ES-I3 (cell line): ENCODE data around the gene SUSD1.
"Not testable (repeated sequence)": the region's sequence is repeated elsewhere in the genome, so short reads cannot be mapped to it uniquely, and the experiment has no call there.

Source experiments
- H3K36me3 ChIP-seq: 2 replicates; pipeline ENCODE4 v1.6.1; 2013; ENCODE audit warnings: mild to moderate bottlenecking, low read length, control low read depth, moderate library complexity; ENCODE audit not compliant: insufficient read depth
- H3K4me1 ChIP-seq: 2 replicates; pipeline ENCODE4 v1.6.1; 2013; ENCODE audit warnings: mild to moderate bottlenecking, control low read depth, low read length; ENCODE audit not compliant: insufficient read depth
- H3K9ac ChIP-seq: 2 replicates; pipeline ENCODE4 v1.6.1; 2013; ENCODE audit warnings: low read depth, mild to moderate bottlenecking, low read length, moderate library complexity
- H3K9me3 ChIP-seq: 2 replicates; pipeline ENCODE4 v1.6.1; 2013; ENCODE audit warnings: mild to moderate bottlenecking, low read length, moderate library complexity; ENCODE audit not compliant: control insufficient read depth, insufficient read depth

The SUSD1 gene

GRCh38 chr9:112130347-112130746 is 44.8 kb downstream of the SUSD1 start:
- no peaks in the 10 kb centered on the region for H3K36me3 ChIP-seq

DNA sequence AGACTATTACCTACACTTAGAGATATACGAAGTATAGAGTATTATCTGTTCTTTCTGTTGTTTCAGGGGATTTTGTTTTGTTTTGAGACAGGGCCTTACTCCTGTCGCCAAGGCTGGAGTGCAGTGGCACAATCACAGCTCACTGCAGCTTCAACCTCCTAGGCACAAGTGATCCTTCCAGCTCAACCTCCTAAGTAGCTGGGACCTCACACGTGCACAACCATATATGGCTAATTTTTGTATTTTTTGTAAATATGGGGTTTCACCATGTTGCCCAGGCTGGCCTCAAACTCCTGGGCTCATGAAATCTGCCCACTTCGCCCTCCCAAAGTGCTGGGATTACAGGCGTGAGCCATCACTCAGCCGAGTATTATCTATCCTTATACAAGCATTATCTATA is 45.9 kb downstream of the SUSD1 start:
- peaks cover 8% of the 10 kb centered on the region for H3K9me3 ChIP-seq
- H3K9ac ChIP-seq = no peak overlapping the region
- H3K4me1 ChIP-seq = peaks cover 9% of the 10 kb centered on the region
- no peaks in the 10 kb centered on the region for H3K36me3 ChIP-seq

More at GRCh38 chr9:112130347-112130746, 44.8 kb downstream of the SUSD1 start:
- no peak overlapping the region for H3K9ac ChIP-seq
- H3K4me1 ChIP-seq = peaks cover 9% of the 10 kb centered on the region
- peaks cover 8% of the 10 kb centered on the region for H3K9me3 ChIP-seq

GRCh38 chr9:112128399-112128798 is 46.7 kb downstream of the SUSD1 start:
- H3K9me3 ChIP-seq, H3K36me3 ChIP-seq, H3K9ac ChIP-seq, H3K4me1 ChIP-seq: not testable (repeated sequence)

DNA sequence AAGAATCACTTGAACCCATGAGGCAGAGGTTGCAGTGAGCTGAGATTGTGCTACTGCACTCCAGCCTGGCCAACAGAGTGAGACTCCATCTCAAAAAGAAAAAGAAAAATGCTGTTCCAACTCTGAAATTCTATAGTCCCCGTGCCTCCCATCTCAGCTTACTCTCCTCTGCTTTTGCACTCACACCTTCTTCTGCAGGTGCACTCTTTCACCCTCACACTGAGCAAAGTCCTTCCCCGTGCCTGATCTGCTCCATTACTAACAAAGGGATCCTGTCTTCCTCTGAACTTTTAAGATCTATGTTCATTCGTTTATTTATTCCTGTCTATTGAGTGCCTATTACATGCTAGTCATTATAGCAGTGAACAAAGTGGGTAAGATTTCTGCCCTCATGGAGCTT is 47.8 kb downstream of the SUSD1 start:
- H3K4me1 ChIP-seq = peaks cover 9% of the 10 kb centered on the region
- no peak overlapping the region for H3K9ac ChIP-seq
- no peaks in the 10 kb centered on the region for H3K36me3 ChIP-seq
- no peaks in the 10 kb centered on the region for H3K9me3 ChIP-seq

DNA sequence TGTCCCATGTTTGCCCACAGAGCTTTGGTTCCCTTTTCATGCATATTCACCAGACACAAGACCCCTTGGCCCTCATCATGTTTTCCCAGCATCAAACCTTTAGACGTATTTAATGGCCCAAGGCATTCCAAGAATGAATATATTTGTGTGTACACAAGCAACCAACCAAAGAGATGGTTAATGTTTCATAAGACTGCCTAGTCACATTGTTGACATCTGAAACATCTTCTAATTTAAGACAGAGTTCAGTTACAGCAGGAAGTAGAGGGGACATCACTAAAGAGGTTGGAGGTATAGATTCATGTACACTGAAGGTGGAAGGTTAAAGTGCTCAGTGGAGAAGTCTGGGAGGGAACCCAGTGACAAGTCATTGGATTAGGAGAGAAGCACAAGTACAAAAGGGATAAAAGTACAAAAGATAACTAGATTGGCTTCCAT is 49.1 kb downstream of the SUSD1 start:
- H3K36me3 ChIP-seq = no peaks in the 10 kb centered on the region
- H3K9ac ChIP-seq = no peak overlapping the region
- peaks cover 1% of the 10 kb centered on the region for H3K4me1 ChIP-seq
- no peaks in the 10 kb centered on the region for H3K9me3 ChIP-seq

DNA sequence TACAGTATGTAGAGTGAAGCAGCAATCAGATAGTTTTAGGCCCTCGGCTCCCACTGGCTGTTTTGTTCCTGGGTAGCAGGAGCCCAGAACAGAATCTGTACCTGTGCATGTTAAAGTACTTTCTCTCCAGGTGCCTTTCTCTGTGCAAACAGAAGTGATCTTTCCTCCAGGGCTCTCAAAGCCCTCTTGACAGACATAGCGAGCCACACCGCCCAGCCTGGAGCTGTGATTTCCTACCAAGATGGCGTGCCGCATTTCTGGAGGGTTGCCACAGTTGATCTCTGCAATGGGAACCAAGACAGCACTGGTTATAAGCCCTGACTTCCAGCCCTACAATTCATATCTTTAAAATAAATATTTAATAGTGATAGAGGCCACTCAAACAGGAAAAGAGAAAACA is 50.9 kb downstream of the SUSD1 start:
- Histone ChIP-seq H3K4me1 (no peaks in the 10 kb centered on the region; the same call in 1 of the 2 replicates), H3K9me3 (no peaks in the 10 kb centered on the region), H3K36me3 (no peaks in the 10 kb centered on the region), H3K9ac (no peak overlapping the region)

DNA sequence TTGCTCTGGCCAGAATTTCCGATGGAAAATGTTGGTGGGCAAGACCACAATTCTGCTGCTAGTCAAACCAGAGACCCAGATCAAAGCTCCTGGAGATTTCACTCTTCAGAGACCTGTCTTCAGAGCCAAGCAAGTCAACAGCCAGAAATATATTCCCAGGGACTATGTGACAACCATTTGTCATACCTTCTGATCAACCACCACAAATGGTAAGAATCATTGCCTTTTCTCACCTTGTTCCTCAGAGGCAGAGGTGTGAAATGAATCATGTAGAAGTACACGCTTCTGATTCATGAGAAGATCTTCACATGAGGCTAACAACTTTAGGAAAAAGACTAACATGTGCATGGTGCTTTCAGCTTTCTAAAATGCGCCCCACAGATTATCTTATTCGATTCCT is 53.5 kb downstream of the SUSD1 start:
- H3K9ac ChIP-seq = no peak overlapping the region
- no peaks in the 10 kb centered on the region; the same call in 1 of the 2 replicates for H3K4me1 ChIP-seq
- no peaks in the 10 kb centered on the region for H3K36me3 ChIP-seq
- no peaks in the 10 kb centered on the region for H3K9me3 ChIP-seq

GRCh38 chr9:112120439-112120925 is 54.6 kb downstream of the SUSD1 start:
- no peaks in the 10 kb centered on the region for H3K9me3 ChIP-seq
- no peak overlapping the region for H3K9ac ChIP-seq
- no peaks in the 10 kb centered on the region; the same call in 1 of the 2 replicates for H3K4me1 ChIP-seq
- no peaks in the 10 kb centered on the region for H3K36me3 ChIP-seq

DNA sequence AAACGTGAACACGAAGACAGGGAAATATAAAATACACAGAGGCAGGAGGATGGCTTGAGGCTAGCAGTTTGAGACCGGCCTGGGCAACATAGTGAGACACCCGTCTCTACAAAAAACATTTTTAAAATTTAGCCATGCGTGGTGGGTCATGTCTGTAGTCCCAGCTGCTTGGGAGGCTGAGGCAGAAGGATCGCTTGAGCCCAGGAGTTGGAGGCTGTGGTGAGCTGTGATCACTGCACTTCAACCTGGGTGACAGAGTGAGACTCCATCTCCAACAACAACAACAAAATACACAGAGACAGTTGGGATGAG is 55.1 kb downstream of the SUSD1 start:
- Histone ChIP-seq H3K9ac (no peak overlapping the region), H3K36me3 (no peaks in the 10 kb centered on the region), H3K9me3 (no peaks in the 10 kb centered on the region), H3K4me1 (no peaks in the 10 kb centered on the region; the same call in 1 of the 2 replicates)

- H3K4me1 ChIP-seq = no peaks in the 10 kb centered on the region; the same call in 1 of the 2 replicates
- H3K9me3 ChIP-seq = no peaks in the 10 kb centered on the region
- H3K36me3 ChIP-seq = no peaks in the 10 kb centered on the region
- no peak overlapping the region for H3K9ac ChIP-seq
These were observed 55.7 kb downstream of the SUSD1 start for GRCh38 chr9:112119225-112120029.

DNA sequence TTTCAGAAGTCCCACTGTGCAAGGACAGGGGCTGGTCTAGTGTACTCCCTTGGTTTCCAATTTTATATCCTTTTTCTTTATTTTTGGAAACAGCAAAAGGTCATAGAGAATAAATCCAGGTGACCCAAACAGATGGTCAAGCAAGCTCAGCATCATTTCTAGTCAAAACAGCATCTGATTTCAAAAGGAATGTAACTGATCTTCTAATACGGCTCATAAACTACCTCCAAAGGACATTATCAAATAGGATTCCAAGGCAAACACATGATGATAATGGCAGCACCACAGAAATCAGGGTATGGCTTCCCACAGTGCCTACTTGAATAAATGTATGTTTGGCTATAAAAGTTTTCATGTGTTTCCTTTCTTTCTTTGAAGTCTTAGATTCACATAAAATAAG is 57.1 kb downstream of the SUSD1 start:
- Histone ChIP-seq H3K9me3 (no peaks in the 10 kb centered on the region), H3K9ac (no peak overlapping the region), H3K4me1 (peaks cover 4% of the 10 kb centered on the region; the same call in 1 of the 2 replicates), H3K36me3 (no peaks in the 10 kb centered on the region)

DNA sequence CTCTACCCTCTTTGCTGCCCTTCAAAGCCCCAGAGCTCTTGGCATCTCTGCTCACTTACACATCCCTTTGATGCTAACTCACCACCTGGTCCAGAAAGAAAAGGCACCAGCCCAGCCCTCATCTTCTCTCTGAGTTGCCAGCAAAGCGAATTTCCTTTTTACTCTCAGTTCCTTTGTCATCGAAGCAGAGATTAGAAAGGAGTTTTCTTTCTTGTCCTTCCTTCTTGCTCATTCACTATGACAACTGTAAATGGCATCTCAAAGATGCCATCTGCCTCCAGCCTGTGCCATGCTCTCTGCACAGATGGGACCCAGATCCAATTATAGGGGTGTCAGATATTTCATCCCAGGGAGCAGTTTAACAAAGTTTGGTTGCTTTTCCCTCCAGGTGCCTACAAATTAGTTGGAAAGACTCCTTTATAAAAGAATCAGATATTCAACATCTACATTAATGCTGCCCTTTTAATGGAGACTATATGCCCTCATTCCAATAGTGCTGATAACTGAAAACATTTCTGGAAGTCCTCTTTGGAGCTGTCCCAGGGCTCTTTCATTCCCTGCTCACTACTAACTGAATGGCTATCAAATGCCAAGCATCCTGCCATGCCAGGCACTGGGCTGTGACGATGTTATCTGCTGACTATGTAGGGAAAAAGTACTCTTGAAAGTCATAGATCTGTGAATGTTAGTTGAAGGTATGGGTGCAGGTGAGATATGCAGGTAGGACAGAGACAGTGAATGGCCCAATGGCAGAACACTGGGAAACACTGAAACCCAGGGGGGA is 58.9 kb downstream of the SUSD1 start:
- Histone ChIP-seq H3K4me1 (peaks cover 4% of the 10 kb centered on the region; the same call in 1 of the 2 replicates), H3K9ac (no peak overlapping the region), H3K9me3 (no peaks in the 10 kb centered on the region), H3K36me3 (no peaks in the 10 kb centered on the region)

DNA sequence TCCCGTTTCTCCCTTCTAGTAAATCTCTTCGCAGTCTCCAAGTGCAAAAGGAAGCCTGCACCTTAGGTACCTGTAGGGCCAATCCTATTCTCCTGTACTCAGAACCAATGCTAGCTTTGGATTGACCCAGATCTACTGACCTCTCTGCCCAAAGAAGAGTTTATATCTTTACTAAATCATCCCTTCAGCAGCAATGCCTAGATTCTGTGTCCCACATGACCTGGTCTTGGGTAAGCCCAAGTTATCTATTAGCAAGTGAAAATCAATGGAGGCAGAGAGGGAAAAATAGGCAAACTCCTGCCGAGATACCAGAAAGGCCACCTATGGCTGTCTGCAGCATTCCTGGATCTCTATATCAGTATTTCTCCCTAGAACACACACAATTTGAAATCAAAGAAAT is 60.0 kb downstream of the SUSD1 start:
- Histone ChIP-seq H3K36me3 (no peaks in the 10 kb centered on the region), H3K9ac (no peak overlapping the region), H3K9me3 (no peaks in the 10 kb centered on the region), H3K4me1 (peaks cover 4% of the 10 kb centered on the region; the same call in 1 of the 2 replicates)

- no peaks in the 10 kb centered on the region for H3K9me3 ChIP-seq
- H3K9ac ChIP-seq = no peak overlapping the region
- peaks cover 4% of the 10 kb centered on the region; the same call in 1 of the 2 replicates for H3K4me1 ChIP-seq
- H3K36me3 ChIP-seq = no peaks in the 10 kb centered on the region
These were observed 62.0 kb downstream of the SUSD1 start for GRCh38 chr9:112112941-112113681.
